ENCODE measurements around the gene HPS1. TPM values are rescaled to one million over a fixed set of nuclear protein-coding genes. Genes with fewer than 3 reads are reported as not detected.

The HPS1 gene
- total RNA-seq, 1 donor: 52.1 TPM

DNA sequence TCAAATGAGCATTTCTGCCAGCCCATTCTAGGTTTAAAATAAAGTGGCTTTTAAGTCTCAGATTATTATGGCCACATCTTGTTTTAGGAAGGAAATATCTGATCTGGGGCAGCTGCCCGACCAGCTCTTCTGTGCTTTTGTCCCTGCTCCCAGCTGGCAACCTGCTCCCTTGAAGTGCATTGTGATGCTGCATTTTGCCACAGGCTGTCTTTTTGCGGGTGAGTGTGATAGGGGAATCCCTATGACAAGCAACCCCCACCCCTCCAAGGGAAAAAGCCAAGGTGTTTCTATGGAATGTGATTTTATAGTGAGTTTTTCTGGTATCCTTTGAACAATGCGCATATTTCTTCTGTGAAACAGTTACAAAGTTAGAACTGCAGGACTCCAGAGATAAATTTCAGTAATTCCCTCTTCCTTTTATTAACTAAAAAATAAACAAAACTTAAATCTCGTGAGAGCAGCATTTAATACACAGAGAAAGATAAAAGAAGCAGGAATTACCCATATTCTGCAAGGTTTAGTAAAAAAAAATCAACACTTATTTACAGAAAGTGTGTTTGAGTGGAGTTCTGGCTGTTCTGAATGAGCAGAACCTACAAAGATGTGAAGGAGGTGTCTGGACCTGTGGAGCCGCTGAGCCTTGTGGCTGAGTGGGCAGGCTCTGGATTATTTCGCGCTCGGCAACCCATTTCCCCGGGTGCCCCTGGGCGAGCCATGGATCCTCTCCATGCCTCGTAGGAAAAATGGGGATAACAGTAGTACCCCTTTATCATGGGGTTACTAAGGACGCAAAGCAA lies 10.1 kb upstream of the HPS1 start:
- Histone ChIP-seq H2AFZ (ENCODE audit: low read length) (no peak overlapping the region), H3K4me1 (ENCODE audit: insufficient read depth, low read length) (peaks cover 15% of the 10 kb centered on the region), H3K4me3 (ENCODE audit: insufficient read depth, low read length) (no peak overlapping the region), H3K4me2 (ENCODE audit: insufficient read depth, low read length) (no peak overlapping the region), H3K9me3 (ENCODE audit: low read depth, low read length) (no peaks in the 10 kb centered on the region), H4K20me1 (ENCODE audit: insufficient read depth, low read length) (no peaks in the 10 kb centered on the region), H3K79me2 (ENCODE audit: insufficient read depth, low read length) (no peaks in the 10 kb centered on the region), H3K36me3 (ENCODE audit: insufficient read depth, low read length) (no peaks in the 10 kb centered on the region), H3K27ac (ENCODE audit: low read depth, low read length) (no peak overlapping the region), H3K27me3 (ENCODE audit: insufficient read depth, low read length) (peaks cover 7% of the 10 kb centered on the region)
- DNase-seq (ENCODE audit: insufficient read length, low spot score, missing footprints): no peak
- TF ChIP-seq, protein P1, sequence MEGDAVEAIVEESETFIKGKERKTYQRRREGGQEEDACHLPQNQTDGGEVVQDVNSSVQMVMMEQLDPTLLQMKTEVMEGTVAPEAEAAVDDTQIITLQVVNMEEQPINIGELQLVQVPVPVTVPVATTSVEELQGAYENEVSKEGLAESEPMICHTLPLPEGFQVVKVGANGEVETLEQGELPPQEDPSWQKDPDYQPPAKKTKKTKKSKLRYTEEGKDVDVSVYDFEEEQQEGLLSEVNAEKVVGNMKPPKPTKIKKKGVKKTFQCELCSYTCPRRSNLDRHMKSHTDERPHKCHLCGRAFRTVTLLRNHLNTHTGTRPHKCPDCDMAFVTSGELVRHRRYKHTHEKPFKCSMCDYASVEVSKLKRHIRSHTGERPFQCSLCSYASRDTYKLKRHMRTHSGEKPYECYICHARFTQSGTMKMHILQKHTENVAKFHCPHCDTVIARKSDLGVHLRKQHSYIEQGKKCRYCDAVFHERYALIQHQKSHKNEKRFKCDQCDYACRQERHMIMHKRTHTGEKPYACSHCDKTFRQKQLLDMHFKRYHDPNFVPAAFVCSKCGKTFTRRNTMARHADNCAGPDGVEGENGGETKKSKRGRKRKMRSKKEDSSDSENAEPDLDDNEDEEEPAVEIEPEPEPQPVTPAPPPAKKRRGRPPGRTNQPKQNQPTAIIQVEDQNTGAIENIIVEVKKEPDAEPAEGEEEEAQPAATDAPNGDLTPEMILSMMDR (IDR thresholded peaks at IDR 0.05; ENCODE audit: extremely low read depth, low read depth, low read length): no peak

DNA sequence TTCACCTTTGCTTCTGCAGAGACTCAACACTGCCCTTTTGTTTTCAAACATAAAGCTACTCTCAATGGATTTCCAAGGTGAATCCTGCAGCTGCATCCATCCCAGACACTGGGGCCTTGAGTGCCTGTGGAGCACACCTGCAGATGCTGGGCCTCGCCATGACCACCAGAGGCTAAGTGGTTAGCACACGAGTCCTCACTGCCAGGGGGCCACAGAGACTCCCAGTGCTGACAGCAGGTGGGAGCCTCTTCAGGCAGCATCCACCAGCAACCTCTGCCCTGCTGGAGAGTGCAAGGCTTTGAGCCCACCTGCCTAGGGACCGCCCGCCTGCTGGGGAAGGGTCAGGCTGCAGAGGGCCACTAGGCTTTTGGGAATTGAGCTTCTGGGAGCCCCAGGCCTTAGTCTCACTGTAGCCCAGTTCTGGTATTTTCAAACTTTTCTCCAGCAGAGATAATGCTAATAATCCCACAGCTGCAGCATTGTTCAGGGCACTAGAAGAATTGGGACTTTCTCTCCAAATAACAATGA lies 9.4 kb upstream of the HPS1 start:
- no peak overlapping the region for H3K4me3 ChIP-seq (ENCODE audit: insufficient read depth, low read length)
- H3K79me2 ChIP-seq (ENCODE audit: insufficient read depth, low read length): no peaks in the 10 kb centered on the region
- no peak overlapping the region for H3K27ac ChIP-seq (ENCODE audit: low read depth, low read length)
- peaks cover 10% of the 10 kb centered on the region for H3K4me1 ChIP-seq (ENCODE audit: insufficient read depth, low read length)
- peaks cover 13% of the 10 kb centered on the region for H3K27me3 ChIP-seq (ENCODE audit: insufficient read depth, low read length)
- H2AFZ ChIP-seq (ENCODE audit: low read length): no peak overlapping the region
- H4K20me1 ChIP-seq (ENCODE audit: insufficient read depth, low read length): no peaks in the 10 kb centered on the region
- no peaks in the 10 kb centered on the region for H3K9me3 ChIP-seq (ENCODE audit: low read depth, low read length)
- H3K36me3 ChIP-seq (ENCODE audit: insufficient read depth, low read length): no peaks in the 10 kb centered on the region
- no peak for DNase-seq (ENCODE audit: insufficient read length, low spot score, missing footprints)
- TF ChIP-seq, protein P1 (IDR thresholded peaks at IDR 0.05; ENCODE audit: extremely low read depth, low read depth, low read length): no peak
- H3K4me2 ChIP-seq (ENCODE audit: insufficient read depth, low read length): no peak overlapping the region

DNA sequence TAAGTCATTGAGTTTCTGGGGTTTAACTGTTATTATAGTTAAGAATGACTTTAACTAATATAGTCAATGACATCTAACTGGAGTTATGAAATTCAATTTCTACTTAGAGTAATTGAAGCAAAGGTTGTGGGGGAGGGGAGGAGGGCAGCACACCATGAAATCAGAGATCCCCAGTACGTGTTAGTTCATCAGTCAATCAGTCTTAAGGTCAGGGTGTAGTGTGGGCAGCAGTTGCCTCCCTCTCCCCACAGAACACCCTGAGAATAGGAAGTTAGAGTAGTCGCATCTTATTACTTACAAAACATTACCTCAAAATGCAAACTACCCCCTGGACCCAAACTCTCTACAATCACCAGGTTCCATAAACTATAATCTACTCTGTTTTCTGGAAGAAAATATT lies 7.0 kb upstream of the HPS1 start:
- Histone ChIP-seq H3K36me3 (ENCODE audit: insufficient read depth, low read length) (no peaks in the 10 kb centered on the region), H3K9me3 (ENCODE audit: low read depth, low read length) (no peaks in the 10 kb centered on the region), H3K4me3 (ENCODE audit: insufficient read depth, low read length) (no peak overlapping the region), H3K27ac (ENCODE audit: low read depth, low read length) (no peak overlapping the region), H3K79me2 (ENCODE audit: insufficient read depth, low read length) (no peaks in the 10 kb centered on the region), H3K4me1 (ENCODE audit: insufficient read depth, low read length) (no peaks in the 10 kb centered on the region), H3K27me3 (ENCODE audit: insufficient read depth, low read length) (peaks cover 19% of the 10 kb centered on the region), H3K4me2 (ENCODE audit: insufficient read depth, low read length) (no peak overlapping the region), H4K20me1 (ENCODE audit: insufficient read depth, low read length) (no peaks in the 10 kb centered on the region), H2AFZ (ENCODE audit: low read length) (no peak overlapping the region)
- no peak for DNase-seq (ENCODE audit: insufficient read length, low spot score, missing footprints)
- TF ChIP-seq, protein P1 (IDR thresholded peaks at IDR 0.05; ENCODE audit: extremely low read depth, low read depth, low read length): no peak

DNA sequence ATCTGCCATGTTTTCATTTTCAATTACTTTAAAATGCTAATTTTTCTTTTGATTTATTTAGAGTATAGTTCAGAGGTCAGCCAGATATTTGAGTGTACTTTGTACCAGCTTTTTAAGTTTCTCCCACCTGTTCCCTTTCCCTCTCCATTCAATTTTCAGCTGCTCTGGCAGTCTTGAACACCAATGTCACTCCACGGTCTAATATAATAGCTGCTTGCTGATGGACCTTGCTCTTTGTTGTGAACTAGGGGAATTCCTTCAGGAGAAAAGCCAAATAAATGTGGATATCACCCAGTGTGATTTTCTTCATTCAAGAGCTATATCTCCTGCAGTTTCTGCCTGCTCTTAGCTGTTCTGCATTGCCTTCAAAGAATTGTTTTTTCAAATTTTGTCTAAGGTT lies 3.9 kb upstream of the HPS1 start:
- peaks cover 14% of the 10 kb centered on the region for H3K4me1 ChIP-seq (ENCODE audit: insufficient read depth, low read length)
- no peak overlapping the region for H3K27ac ChIP-seq (ENCODE audit: low read depth, low read length)
- no peaks in the 10 kb centered on the region for H3K36me3 ChIP-seq (ENCODE audit: insufficient read depth, low read length)
- H3K4me3 ChIP-seq (ENCODE audit: insufficient read depth, low read length): no peak overlapping the region
- H3K79me2 ChIP-seq (ENCODE audit: insufficient read depth, low read length): peaks cover 18% of the 10 kb centered on the region
- no peaks in the 10 kb centered on the region for H4K20me1 ChIP-seq (ENCODE audit: insufficient read depth, low read length)
- TF ChIP-seq, protein P1 (IDR thresholded peaks at IDR 0.05; ENCODE audit: extremely low read depth, low read depth, low read length): no peak
- no peak for DNase-seq (ENCODE audit: insufficient read length, low spot score, missing footprints)
- H2AFZ ChIP-seq (ENCODE audit: low read length): no peak overlapping the region
- no peak overlapping the region for H3K4me2 ChIP-seq (ENCODE audit: insufficient read depth, low read length)
- peaks cover 16% of the 10 kb centered on the region for H3K27me3 ChIP-seq (ENCODE audit: insufficient read depth, low read length)
- no peaks in the 10 kb centered on the region for H3K9me3 ChIP-seq (ENCODE audit: low read depth, low read length)
